ENCODE measurements around the gene RYR1.

RYR1 gene

DNA sequence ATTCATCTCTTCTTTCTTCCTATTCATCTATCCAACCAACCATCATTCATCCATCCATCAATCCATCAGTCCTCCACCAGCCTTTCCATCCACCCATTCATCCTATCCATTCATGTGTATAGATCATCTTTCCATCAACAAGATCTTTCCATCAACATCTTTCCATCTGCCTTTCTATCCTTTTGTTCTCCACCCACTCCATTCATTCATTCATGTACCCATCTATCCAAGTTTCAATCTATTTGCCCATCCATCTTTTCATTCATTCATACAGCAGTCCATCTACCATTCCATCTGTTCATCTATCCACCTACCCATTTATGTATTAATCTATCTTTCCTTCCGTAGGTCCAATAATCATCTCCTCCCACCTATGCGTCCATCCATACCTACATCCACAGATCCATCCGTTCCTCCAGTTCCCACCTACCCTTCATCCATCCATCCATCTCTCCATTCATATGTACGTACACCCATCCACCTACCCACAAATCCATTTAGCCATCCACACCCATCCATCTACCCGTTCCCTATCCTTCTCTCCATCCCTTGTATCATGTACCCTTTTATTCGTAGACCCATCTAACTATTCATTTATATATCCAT lies 53.3 kb downstream of the RYR1 start:
- no peaks in the 10 kb centered on the region for H3K27me3 ChIP-seq (ENCODE audit: insufficient read depth, poor library complexity, severe bottlenecking)
- TF ChIP-seq, protein P1, sequence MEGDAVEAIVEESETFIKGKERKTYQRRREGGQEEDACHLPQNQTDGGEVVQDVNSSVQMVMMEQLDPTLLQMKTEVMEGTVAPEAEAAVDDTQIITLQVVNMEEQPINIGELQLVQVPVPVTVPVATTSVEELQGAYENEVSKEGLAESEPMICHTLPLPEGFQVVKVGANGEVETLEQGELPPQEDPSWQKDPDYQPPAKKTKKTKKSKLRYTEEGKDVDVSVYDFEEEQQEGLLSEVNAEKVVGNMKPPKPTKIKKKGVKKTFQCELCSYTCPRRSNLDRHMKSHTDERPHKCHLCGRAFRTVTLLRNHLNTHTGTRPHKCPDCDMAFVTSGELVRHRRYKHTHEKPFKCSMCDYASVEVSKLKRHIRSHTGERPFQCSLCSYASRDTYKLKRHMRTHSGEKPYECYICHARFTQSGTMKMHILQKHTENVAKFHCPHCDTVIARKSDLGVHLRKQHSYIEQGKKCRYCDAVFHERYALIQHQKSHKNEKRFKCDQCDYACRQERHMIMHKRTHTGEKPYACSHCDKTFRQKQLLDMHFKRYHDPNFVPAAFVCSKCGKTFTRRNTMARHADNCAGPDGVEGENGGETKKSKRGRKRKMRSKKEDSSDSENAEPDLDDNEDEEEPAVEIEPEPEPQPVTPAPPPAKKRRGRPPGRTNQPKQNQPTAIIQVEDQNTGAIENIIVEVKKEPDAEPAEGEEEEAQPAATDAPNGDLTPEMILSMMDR (IDR thresholded peaks at IDR 0.05; ENCODE audit: insufficient read depth, low read length): no peak
- TF ChIP-seq, protein P2, sequence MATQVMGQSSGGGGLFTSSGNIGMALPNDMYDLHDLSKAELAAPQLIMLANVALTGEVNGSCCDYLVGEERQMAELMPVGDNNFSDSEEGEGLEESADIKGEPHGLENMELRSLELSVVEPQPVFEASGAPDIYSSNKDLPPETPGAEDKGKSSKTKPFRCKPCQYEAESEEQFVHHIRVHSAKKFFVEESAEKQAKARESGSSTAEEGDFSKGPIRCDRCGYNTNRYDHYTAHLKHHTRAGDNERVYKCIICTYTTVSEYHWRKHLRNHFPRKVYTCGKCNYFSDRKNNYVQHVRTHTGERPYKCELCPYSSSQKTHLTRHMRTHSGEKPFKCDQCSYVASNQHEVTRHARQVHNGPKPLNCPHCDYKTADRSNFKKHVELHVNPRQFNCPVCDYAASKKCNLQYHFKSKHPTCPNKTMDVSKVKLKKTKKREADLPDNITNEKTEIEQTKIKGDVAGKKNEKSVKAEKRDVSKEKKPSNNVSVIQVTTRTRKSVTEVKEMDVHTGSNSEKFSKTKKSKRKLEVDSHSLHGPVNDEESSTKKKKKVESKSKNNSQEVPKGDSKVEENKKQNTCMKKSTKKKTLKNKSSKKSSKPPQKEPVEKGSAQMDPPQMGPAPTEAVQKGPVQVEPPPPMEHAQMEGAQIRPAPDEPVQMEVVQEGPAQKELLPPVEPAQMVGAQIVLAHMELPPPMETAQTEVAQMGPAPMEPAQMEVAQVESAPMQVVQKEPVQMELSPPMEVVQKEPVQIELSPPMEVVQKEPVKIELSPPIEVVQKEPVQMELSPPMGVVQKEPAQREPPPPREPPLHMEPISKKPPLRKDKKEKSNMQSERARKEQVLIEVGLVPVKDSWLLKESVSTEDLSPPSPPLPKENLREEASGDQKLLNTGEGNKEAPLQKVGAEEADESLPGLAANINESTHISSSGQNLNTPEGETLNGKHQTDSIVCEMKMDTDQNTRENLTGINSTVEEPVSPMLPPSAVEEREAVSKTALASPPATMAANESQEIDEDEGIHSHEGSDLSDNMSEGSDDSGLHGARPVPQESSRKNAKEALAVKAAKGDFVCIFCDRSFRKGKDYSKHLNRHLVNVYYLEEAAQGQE (IDR thresholded peaks at IDR 0.05; ENCODE audit: insufficient replicate concordance, low read depth): no peak
- TF ChIP-seq POLR2AphosphoS5 (IDR thresholded peaks at IDR 0.05; ENCODE audit: low read depth): no peak
- H3K4me3 ChIP-seq (replicated peaks; ENCODE audit: insufficient read depth, low read length): no peak overlapping the region
- H3K27ac ChIP-seq (replicated peaks): no peak overlapping the region
- DNase-seq (ENCODE audit: low read depth in 1 of 2, low spot score in 1 of 2): no peak

DNA sequence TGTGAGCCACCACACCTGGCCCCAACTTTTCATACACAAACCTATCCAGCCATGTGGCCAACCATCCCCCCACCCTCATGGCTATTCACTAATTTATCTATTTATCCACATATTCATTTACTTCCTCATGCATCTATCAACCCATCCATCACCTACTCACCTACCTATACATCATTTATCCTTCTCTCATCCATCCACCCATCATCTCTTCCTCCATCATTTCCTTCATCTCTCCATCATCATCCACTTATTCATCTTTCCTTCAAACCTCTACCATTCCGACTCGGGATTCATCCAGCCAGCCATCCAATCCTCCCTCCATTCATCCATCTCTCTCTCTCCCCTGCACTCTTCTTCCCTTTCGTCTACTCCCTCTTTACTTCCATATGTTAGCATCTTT lies 54.6 kb downstream of the RYR1 start:
- H3K27ac ChIP-seq (replicated peaks): no peak overlapping the region
- no peaks in the 10 kb centered on the region for H3K27me3 ChIP-seq (ENCODE audit: insufficient read depth, poor library complexity, severe bottlenecking)
- no peak for DNase-seq (ENCODE audit: low read depth in 1 of 2, low spot score in 1 of 2)
- H3K4me3 ChIP-seq (replicated peaks; ENCODE audit: insufficient read depth, low read length): no peak overlapping the region
- TF ChIP-seq POLR2AphosphoS5 (IDR thresholded peaks at IDR 0.05; ENCODE audit: low read depth): no peak
- no peak for TF ChIP-seq SPI1 (IDR thresholded peaks at IDR 0.05; ENCODE audit: borderline replicate concordance, low read depth)
- TF ChIP-seq GABPA (IDR thresholded peaks at IDR 0.05; ENCODE audit: low read depth): no peak
- TF ChIP-seq, protein P1 (IDR thresholded peaks at IDR 0.05; ENCODE audit: insufficient read depth, low read length): no peak
- TF ChIP-seq, protein P2 (IDR thresholded peaks at IDR 0.05; ENCODE audit: insufficient replicate concordance, low read depth): no peak

DNA sequence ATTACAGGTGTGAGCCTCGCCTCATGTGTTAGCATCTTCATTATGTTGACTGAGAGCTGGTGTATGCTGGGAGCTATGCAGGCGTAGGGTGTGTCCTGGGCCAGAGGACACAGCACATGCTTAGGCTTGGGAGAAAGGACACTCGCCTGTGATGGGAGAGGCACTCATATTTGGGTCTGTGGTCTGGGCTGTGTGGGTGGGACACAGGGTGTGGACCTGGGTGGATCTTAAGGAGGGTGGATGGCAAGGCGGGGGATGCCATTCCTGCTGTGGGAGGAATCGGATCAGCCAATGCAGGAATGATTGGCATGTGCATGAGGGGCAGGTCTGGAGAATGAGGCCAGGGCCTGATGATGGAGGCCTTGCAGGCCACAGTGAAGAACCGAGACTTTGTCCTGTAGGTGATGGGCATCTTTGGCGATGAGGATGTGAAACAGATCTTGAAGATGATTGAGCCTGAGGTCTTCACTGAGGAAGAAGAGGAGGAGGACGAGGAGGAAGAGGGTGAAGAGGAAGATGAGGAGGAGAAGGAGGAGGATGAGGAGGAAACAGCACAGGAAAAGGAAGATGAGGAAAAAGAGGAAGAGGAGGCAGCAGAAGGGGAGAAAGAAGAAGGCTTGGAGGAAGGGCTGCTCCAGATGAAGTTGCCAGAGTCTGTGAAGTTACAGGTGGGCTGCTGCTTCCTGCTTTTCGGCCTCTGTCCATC lies 55.4 kb downstream of the RYR1 start:
- no peak overlapping the region for H3K27ac ChIP-seq (replicated peaks)
- no peaks in the 10 kb centered on the region for H3K27me3 ChIP-seq (ENCODE audit: insufficient read depth, poor library complexity, severe bottlenecking)
- no peak for DNase-seq (ENCODE audit: low read depth in 1 of 2, low spot score in 1 of 2)
- no peak overlapping the region for H3K4me3 ChIP-seq (replicated peaks; ENCODE audit: insufficient read depth, low read length)
- TF ChIP-seq SPI1 (IDR thresholded peaks at IDR 0.05; ENCODE audit: borderline replicate concordance, low read depth) (no peak), GABPA (IDR thresholded peaks at IDR 0.05; ENCODE audit: low read depth) (no peak), POLR2AphosphoS5 (IDR thresholded peaks at IDR 0.05; ENCODE audit: low read depth) (no peak)
- TF ChIP-seq, protein P1 (IDR thresholded peaks at IDR 0.05; ENCODE audit: insufficient read depth, low read length): no peak
- TF ChIP-seq, protein P2 (IDR thresholded peaks at IDR 0.05; ENCODE audit: insufficient replicate concordance, low read depth): no peak

Data from HL-60 (cell line).